Panc1 (cell line): Measurements from ENCODE around the gene PLEKHH2. TPM values are rescaled to one million over a fixed set of nuclear protein-coding genes. Genes with fewer than 3 reads are reported as not detected.

ENCODE experiments used
- ATAC-seq: fragments of 200-7000 bp; cut with Tn5 transposase; 2 replicates; pipeline ENCODE4 v1.9.1; 2020; ENCODE audit warnings: mild to moderate bottlenecking, moderate library complexity
- BruUV-seq: library from RNA; stranded (reverse); fragments of 400-500 nt; replicated peaks from 2 replicates; lab custom pipeline; 2021; lab: Mats Ljungman, UMichigan
- CTCF ChIA-PET: fragments of 300-600 bp; sonication (Branson Sonifier 250); formaldehyde crosslinking; loops from one replicate; lab custom pipeline; 2022; ENCODE audit warnings: antibody characterized with exemption; lab: Charles Lee
- POLR2A ChIA-PET: fragments of 300-600 bp; sonication (Branson Sonifier 250); formaldehyde crosslinking; loops from one replicate; lab custom pipeline; 2022; ENCODE audit warnings: antibody characterized with exemption; lab: Charles Lee
- DNase-seq: peaks from one replicate; pipeline ENCODE4 v3.0.0-alpha.2; 2010; ENCODE audit warnings: low read depth, low spot score
- H3K27ac ChIP-seq: 2 replicates; pipeline ENCODE4 v1.5.1; 2011; ENCODE audit warnings: mild to moderate bottlenecking, low read length, inconsistent platforms
- H3K27me3 ChIP-seq: fragments of 200-500 bp; sonication (Bioruptor generic); 2 replicates; pipeline ENCODE4 v1.6.0; 2014; ENCODE audit warnings: low read length, inconsistent platforms; ENCODE audit not compliant: control insufficient read depth, insufficient read depth
- H3K36me3 ChIP-seq: fragments of 200-500 bp; sonication (Bioruptor generic); 2 replicates; pipeline ENCODE4 v1.5.1; 2014; ENCODE audit warnings: inconsistent platforms, mild to moderate bottlenecking, low read length, moderate library complexity; ENCODE audit not compliant: control insufficient read depth, insufficient read depth
- H3K4me1 ChIP-seq: 2 replicates; pipeline ENCODE4 v1.5.1; 2011; ENCODE audit warnings: inconsistent platforms, mild to moderate bottlenecking, low read length, moderate library complexity; ENCODE audit not compliant: control insufficient read depth, insufficient read depth
- H3K4me3 ChIP-seq, 2 experiments: 2 replicates each; pipeline ENCODE4 v1.5.1; 2011 to 2012; ENCODE audit warnings: low read depth in 2 of 2, low read length in 2 of 2, mild to moderate bottlenecking in 2 of 2, inconsistent platforms in 1 of 2, moderate library complexity in 1 of 2
- H3K9me3 ChIP-seq: fragments of 200-500 bp; sonication (Bioruptor generic); 2 replicates; pipeline ENCODE4 v1.5.1; 2014; ENCODE audit warnings: low read depth, mild to moderate bottlenecking, inconsistent platforms, low read length, moderate library complexity; ENCODE audit not compliant: control insufficient read depth, insufficient read depth
- CTCF ChIP-seq: fragments of 450-650 bp; IDR thresholded peaks from 2 replicates; pipeline ENCODE4 v1.5.1; 2017; ENCODE audit warnings: mild to moderate bottlenecking
- POLR2AphosphoS5 ChIP-seq: IDR thresholded peaks from 2 replicates; pipeline ENCODE4 v1.6.1; 2012; ENCODE audit warnings: mild to moderate bottlenecking, low read depth, low read length, moderate library complexity
- REST ChIP-seq, 2 experiments: IDR thresholded peaks; 2 replicates each; pipeline ENCODE4 v1.6.1; 2011 to 2012; ENCODE audit warnings: low read depth in 2 of 2, control low read depth in 1 of 2, low read length in 1 of 2, mild to moderate bottlenecking in 1 of 2, moderate library complexity in 1 of 2; ENCODE audit not compliant: insufficient read depth in 1 of 2
- SIN3A ChIP-seq: IDR thresholded peaks from 2 replicates; pipeline ENCODE4 v1.6.1; 2012; ENCODE audit warnings: low read depth, mild to moderate bottlenecking, low read length, moderate library complexity, borderline replicate concordance; ENCODE audit not compliant: insufficient read depth
- TCF7L2 ChIP-seq: IDR thresholded peaks from 2 replicates; pipeline ENCODE4 v1.6.1; 2011; ENCODE audit warnings: mild to moderate bottlenecking, low read depth, low read length, inconsistent platforms
- in situ Hi-C: cut with HindIII; loops from 2 replicates; pipeline ENCODE4 v1.10.0; 2016; ENCODE audit warnings: low sequenced_read_pairs, low pct_unique_long_range_greater_than_20kb
- intact Hi-C: fragments of 100-400 bp; cut with micrococcal nuclease; formaldehyde crosslinking; loops from one replicate; pipeline ENCODE4 v1.10.0; 2022; ENCODE audit not compliant: unreplicated experiment
- total RNA-seq: library from RNA; stranded (reverse); gene quantifications from one replicate; pipeline ENCODE4 v1.2.1, GENCODE V29; 2021; ENCODE audit not compliant: unreplicated experiment

PLEKHH2 gene
- total RNA-seq, 1 experiment from 2014 or later: 15.0 TPM

- no TSS peak for BruUV-seq
- H3K4me3 ChIP-seq: no peak overlapping the region
- H3K27me3 ChIP-seq: no peaks in the 10 kb centered on the region
- H3K4me1 ChIP-seq: no peaks in the 10 kb centered on the region
- ChIA-PET POLR2A (no interaction called here), CTCF (no interaction called here)
- H3K27ac ChIP-seq: no peak overlapping the region
- in situ Hi-C loops: no loop called here
- TF ChIP-seq SIN3A: no peak
- no peak for TF ChIP-seq TCF7L2
- TF ChIP-seq REST (IDR thresholded peaks at IDR 0.05; ENCODE audit: insufficient read depth in 1 of 2, low read depth in 2 of 2, low read length in 1 of 2): no peak
- intact Hi-C loops: no loop called here
- no peaks in the 10 kb centered on the region for H3K9me3 ChIP-seq
- ATAC-seq (no peak), DNase-seq (no peak)
- peaks cover 12% of the 10 kb centered on the region for H3K36me3 ChIP-seq
Measured at GRCh38 chr2:43715300-43716098, 78.4 kb downstream of the PLEKHH2 start.

- Histone ChIP-seq H3K4me1 (no peaks in the 10 kb centered on the region), H3K36me3 (peaks cover 7% of the 10 kb centered on the region; the same call in 1 of the 2 replicates), H3K4me3 (no peak overlapping the region), H3K9me3 (no peaks in the 10 kb centered on the region), H3K27me3 (no peaks in the 10 kb centered on the region), H3K27ac (no peak overlapping the region)
- intact Hi-C loops (no loop called here), in situ Hi-C loops (no loop called here)
- ChIA-PET POLR2A (no interaction called here), CTCF (no interaction called here)
- no peak for TF ChIP-seq POLR2AphosphoS5
- TF ChIP-seq SIN3A: no peak
- no peak for TF ChIP-seq TCF7L2
- TF ChIP-seq REST (IDR thresholded peaks at IDR 0.05; ENCODE audit: insufficient read depth in 1 of 2, low read depth in 2 of 2, low read length in 1 of 2): no peak
- TF ChIP-seq CTCF: no peak
- BruUV-seq: no TSS peak
- ATAC-seq: no peak
- no peak for DNase-seq
Measured at GRCh38 chr2:43717322-43717721, 80.3 kb downstream of the PLEKHH2 start.
